DMS114 treated with DMSO at 0.1 percent for 48 hours (cell line): Measurements from ENCODE around the gene CNST.

ENCODE experiments used
- DNase-seq: peaks from one replicate; lab custom pipeline; 2025; ENCODE audit not compliant: unreplicated experiment; lab: John Stamatoyannopoulos, UW

CNST gene, protein sequence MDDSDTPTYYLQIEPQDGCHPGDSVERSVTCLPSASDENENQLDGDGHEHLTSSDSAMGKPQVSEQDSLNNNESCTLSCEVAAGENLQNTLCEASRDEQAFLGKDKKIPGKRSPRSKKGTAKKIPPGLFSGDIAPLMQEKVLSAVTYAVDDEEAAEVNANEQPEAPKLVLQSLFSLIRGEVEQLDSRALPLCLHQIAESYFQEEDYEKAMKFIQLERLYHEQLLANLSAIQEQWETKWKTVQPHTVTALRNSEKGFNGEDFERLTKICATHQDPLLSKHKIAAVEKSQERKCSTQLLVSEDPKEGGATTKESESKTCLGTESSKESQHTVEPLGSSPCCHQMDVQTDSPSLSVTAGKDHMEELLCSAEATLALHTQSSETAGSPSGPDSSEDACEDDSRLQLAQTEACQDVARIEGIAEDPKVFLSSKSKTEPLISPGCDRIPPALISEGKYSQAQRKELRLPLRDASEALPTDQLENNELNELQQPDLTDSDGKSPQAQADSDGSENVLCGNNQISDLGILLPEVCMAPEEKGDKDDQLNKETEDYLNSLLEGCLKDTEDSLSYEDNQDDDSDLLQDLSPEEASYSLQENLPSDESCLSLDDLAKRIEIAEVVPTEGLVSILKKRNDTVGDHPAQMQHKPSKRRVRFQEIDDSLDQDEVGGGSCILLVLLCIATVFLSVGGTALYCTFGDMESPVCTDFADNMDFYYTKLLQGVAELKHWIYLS

DNA sequence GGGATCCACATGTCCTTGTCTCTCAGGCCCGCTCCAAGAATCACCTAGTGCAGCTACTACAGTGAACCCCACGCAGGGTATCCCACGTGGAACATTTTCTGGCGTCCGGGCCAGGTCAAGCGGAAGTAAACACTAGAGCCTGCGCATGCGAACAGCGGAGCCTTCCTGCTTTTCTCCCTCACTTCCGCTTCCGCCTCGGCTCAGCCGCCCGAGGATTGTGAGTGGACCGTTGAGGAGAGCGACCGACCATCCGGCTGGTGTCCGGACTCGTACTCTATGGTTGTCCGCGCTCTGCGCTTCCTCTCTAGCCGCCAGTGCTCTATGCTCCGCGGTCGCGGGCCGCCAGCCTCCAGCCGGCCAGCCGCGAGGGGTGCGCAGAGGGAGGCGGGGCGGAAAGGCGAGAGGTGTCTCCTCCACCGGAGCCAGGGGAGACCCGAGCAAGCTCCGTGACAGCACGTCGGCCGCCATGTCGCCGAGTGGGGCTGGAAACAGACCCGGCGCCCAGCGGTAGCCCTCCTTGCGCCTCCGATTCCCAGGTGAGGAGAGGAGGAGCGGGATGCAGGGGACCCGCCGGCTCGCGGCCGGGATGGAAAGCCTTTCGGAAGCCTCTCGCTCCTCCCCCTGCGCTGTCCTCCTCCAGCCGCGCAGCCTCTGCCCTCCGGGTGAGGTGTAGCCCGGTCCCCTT is at the start of gene CNST, which contains the start of gene TFB2M:
Gene CNST, plus strand, starts transcription at position 329 of the 685 bp plus-strand sequence. CDS start 25,107 bp downstream, outside the sequence.
Gene TFB2M, minus strand, starts transcription at position 134 of the 685 bp plus-strand sequence. Its CDS starts 123 bp downstream, at position 11.
- peak; percentile 97 for DNase-seq

DNA sequence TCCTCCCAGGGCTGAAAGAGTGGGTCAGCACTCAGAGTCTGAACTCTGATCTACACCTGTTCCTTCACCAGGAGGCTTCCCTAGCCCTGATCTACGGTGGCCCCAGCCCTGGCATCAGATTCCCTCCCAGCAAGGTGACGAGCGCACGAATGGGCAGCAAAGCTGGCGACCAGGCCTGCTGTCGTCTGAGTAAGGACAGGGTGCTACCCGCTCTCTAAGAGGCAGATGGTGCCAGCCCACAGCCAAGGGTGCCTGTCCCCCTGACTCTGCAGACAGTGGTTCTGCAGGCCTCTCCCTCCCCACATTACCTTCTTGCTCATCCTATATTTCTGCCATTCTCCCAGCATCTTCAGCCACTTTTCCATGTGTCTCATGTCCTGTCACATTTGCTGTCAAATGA is 48.9 kb upstream of the CNST start:
- DNase-seq = no peak

DNA sequence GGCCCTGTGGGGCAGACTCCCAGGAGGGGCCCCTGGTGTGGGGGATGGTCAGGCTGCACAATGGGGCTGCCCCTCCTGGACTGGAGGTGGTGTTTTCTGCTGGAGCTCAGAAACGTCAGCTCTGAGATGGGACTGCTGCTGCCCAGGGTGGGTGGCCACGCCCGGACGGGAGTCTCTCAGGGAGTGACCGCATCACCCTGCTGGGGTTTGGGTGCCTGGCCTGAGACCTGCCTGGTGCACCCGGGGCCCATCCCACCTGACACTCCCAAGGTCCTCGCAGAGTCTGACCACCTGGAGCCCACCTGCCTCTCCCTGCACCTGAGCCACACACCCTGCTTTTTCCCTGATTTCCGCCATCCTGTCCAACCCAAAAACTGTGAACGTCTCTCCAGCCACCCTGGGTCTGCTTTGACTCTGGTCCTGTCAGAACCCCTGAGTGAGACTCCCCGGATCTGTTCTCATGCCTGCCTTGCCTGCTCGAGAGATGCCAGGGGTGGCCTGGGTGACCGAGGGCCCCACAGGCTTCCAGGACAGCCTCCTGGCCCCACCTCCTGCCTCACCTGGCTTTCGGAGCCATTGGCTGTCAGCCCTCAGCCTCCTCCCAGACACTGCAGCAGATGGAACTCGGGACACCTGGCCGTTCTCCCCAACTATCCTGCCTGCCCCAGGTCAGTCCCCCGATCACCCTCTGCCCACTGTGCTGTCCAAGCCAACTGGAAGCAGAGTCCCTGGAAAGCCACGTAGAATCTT is 47.6 kb upstream of the CNST start:
- DNase-seq = no peak

DNA sequence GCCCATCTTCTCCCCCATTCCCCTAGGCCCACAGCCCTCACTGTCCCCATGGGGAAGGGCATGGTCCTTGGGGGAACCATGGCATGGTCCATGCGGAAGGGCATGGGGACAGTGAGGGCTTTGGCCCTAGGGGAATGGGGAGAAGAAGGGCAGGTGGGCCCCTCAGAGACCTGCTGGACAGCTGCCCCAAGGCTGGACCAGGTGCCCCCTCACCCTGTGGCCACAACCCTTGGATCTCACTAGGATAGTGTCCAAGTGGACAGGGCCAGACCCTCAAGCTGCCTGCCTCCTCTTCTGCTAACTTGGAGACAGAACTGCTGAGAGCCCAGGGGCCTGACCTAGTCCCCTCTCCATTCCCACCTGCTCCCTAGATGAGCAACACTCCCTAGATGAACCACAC is 46.7 kb upstream of the CNST start:
- no peak for DNase-seq

DNA sequence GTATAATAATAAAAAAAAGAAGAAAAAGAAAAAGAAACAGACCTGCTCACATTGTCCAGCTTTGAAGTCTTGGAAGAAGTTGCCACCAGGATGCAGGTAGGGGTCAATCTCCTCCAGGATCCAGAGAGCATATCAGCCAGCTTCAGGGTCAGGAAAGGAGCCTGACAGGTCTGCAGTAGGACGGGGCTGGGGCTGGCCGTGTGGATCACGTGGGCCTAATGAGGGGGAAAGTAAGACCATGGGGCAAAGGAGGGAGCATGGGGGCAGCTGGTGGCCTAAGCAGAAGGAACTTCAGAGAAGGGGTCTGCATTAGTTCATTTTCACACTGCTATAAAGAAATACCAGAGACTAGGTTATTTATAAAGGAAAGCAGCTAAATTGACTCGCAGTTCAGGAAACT is 39.9 kb upstream of the CNST start:
- DNase-seq = no peak

DNA sequence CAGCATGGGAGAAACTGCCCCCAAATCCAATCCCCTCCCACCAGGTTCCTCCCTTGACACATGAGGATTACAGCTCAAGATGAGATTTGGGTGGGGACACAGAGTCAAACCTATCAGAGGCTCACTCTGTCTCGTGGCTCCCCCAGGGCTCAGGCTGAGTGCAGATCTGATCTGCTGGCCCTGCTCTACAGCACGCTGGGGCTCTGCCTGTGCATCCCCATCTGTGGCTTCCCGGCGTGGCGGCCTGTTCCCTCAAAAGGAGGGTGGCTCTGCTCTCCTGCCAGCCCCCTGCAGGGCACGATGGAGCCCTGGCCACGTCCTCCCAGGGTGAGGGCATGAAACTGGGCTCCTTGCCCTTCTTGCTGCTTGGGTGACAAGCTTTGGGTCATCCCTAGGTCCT is 39.3 kb upstream of the CNST start:
- no peak for DNase-seq

DNA sequence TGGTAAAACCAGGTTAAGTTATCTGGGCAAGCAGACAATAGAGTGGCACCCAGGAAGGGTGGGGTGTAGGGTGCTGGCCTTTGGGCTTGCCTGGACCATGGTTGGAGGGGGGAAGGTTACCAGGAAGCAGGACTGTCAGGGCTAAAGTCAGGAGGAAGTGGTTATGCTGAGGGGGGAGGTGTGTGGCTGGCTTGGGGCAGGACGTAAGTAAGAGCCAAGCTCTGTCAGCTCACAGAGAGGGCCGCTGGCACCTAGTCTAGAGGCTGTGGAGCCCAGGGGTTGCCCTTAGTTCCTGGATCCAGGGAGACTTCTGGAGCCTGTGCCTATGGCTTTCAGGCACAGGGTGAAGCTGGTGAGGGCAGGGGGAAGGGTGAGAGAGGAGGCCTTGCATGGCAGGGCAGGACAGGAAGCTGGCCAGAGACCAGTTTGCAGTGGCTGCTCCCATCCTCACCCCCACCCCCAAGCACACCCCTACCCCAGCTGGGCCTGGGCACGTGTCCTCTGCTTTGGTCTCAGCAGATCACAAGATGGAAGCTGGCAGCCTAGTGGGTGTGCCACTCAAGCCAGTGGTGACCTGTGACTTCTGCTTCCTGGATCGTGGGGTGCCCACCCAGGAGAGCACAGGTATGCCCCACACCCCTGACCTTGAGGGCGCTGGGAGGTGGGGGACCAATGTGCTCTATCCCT is 38.7 kb upstream of the CNST start:
- DNase-seq = no peak

DNA sequence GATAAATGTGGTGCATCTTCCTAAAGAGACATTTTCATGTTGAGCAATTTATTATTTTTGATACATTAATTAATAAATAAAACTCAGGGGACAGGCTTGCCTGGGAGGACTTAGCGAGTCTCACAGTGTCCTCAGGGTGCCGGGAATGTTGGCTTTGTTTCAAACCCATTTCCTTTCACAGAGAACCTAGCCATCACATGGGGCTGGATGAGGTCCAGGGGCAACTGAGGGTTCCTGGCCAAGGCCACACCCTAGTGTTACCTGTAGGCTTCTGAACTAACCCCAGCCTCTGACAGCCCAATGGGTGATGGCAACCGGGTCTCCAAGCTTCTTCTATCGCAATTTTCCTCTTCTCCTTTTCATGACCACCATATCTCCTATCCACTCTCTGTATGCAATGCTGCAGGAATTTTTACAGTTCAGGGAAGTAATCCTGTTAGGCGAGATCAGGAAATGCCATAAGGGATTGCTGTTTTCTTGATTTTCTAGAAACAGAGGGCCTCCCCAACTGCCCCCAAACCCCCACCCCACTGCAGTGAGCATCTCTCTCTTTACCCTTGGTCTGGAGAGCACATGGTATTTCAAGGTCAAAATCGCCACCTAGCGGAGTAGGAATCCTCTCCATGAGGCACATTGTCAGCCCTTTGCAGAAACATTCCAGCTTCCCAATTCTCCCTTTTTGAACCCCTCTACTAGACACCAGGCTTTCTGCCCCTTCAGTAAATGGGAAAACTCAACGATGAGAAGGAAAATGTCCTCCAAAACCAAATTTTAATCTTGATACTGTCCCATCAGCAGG is 37.1 kb upstream of the CNST start:
- DNase-seq = no peak

DNA sequence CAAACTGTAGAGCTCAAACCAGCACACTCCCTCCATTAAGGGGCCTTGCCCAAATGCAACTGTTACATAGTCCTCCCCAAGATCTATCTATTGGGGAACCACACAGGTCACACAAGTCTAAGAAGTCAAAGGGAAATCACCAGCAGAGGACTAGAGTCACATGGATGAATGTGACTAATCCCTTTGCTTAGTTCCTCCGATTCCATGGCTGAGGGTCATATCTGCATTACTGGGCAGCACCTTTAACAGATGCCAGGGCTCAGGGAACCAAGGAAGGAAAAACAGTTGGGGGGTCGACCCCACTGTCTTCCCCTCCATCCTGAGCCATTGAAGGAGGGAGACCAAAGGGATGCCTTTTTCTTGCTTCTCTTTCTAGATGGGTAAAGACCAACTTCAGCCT is 35.8 kb upstream of the CNST start:
- DNase-seq = no peak

DNA sequence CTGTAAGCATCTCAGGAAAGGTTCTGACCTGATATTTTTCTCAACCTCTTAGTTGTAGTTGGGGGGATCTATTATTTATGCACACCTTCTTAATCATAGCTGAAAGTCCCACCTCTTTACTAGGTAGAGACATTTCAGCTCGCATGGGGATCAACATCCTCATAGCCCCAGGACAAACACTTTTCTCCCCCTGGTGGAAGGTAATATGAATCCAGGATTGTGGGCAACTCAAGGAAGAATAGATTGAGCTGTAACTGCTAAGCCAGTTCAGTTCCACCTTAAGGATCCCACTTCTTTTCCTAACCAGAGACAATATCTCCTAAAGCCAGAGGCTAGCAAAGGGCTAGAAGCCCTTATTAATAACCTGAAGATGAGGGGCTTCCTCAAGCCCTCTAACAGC is 33.7 kb upstream of the CNST start:
- no peak for DNase-seq

DNA sequence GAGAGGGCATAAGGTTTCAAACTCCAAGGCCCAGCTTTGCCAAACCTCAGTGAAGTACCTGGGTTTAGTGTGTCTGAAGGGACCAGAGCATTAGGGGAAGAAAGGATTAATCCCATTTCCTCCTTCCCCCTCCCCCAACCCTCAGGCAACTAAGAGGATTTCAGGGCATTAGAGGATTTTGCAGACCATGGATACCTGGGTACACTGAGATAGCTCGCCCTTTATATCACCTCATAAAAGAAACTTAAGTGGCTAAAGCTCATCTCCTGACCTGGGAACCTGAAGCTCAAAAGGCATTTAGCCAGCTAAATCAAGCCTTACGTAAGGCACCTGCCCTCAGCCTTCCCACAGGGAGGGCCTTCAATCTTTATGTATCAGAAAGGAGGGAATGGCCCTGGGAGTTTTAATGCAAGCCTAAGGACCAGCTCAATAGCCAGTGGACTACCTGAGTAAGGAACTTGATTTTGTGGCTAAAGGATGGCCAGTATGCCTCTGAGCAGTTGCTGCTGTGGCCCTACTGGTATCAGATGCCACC is 32.8 kb upstream of the CNST start:
- DNase-seq = no peak

DNA sequence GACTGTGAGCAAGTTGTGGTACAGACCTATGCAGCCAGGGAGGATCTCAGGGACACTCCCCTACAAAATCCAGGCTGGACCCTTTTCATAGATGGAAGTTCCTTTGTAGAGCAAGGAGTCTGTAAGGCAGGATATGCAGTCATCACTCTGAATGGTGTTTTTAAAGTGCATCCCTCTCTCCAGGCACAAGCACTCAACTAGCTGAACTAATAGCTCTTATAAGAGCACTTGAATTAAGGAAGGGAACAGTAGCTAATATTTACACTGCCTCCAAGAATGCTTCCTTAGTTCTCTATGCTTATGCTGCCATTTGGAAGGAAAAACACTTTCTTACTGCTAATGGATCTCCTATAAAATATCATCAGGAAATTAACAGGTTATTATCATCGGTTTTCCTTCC is 32.1 kb upstream of the CNST start:
- DNase-seq = no peak

DNA sequence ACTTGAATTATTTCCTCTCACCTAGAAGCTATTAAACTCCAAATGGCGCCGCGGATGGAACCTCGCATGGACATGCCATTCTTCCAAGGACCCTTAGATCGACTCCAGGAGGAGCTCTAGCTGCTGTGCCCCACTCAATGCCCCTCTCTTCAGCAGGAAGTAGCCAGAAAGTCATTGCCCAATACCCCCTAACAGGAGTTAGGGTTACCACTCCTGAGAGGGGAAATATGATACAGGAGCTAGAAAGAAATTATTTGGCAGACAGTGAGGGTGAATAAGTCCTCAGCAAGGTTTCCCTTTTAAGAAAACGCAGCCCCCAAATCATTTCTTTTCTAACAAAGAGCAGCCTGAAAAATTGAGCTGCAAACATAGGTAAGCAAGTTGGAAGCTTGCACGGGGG is 28.8 kb upstream of the CNST start:
- DNase-seq = no peak

DNA sequence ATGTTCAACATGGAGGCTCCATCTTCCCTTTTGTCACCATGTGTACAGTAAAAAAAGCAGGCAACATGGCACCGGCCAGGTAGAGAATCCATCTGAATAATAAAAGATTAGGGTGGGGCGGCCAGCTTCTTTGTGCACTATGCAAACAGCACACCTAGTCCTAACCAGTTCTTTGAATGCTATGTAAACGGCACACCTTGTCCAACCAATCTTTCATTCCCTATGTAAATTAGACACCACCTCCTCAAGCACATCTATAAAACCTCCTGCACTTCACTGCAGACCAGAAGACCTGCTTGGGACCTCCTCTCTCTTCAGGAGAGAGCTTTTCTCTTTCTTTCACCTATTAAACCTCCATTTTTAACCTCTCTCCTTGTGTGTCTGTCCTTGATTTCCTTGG is 28.4 kb upstream of the CNST start:
- DNase-seq = no peak

DNA sequence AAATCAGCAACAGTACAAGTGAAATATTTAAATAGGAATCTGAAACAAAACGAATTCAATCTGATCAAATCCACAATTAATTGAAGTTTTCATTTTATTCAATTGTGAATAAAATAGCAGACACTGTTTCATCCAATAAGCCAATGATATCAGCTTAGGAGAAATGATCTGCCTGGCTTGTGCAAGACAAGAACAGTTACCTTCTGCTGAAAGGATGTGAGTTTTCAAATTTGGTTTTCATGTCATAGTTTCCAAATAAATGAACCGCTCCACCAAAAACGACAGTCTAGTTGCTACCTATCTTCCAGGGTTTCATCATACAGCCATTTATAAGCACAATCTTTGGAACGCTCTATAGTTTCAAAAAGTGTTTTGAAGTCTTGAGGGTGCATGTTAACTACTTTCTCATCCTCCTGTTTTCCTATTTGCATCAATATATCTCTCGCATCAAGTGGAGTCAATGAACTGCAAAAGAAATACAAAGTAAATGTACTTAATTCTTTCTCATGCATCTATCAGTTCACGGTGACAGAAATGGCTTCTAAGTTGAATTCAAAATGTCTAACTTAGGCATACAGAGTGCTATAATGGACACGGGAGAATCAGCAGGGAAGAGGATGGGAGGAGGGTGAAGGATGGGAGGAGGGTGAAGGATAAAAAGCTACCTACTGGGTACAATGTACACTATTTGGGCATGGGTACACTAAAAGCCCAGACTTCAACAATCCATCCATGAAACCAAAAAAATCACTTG is 25.3 kb upstream of the CNST start:
- no peak for DNase-seq

DNA sequence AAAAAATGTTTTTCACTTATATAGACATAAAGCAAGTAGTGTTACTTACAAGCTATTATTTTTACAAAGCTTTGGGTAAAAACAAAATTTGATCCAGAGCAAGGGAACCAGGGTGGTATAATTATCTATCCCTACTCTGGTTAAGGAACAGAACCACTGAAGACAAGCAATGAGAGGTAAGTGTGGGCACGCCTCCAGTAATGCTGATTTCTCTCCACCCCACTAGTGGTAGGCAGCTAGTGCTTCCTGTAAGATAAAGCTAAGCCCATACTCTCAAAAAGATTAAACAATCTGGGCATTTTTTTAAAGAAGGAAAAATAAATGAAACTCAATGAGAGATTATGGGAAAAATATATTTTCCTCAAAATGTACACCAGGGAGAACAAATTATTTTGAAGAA is 22.3 kb upstream of the CNST start:
- DNase-seq = no peak

DNA sequence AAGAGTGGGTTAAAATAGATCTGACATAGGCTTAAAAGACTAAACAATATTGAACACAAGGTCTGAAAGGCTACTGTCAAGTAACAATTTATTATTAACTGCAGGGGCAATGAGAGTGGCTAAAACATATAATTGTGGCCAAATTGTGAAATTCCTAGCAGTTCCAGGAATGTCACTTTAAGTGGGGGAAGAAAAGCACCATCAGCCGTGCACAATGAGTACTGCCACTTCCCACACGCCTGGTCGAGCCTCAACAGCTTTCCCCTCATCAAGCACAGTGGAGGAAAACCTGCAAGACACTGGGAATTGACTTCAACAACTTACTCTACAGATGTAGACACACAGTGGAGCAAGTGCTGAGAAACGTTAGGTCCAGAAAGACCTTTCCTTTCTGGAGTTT is 16.6 kb upstream of the CNST start:
- no peak for DNase-seq

DNA sequence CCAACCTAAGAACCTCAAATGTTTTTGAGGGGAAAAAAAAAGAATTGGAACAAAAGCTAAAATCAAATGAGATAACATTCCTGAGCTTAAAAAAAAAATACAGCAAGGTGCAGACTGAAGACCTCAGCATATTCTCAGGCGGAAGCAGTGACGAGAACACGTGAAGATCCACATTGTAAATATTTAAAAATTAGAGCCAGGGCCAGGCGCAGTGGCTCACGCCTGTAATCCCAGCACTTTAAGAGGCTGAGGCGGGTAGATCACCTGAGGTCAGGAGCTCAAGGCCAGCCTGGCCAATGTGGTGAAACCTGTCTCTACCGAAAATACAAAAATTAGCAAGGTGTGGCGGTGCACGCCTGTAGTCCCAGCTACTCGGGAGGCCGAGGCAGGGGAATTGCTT is 15.9 kb upstream of the CNST start:
- no peak for DNase-seq

DNA sequence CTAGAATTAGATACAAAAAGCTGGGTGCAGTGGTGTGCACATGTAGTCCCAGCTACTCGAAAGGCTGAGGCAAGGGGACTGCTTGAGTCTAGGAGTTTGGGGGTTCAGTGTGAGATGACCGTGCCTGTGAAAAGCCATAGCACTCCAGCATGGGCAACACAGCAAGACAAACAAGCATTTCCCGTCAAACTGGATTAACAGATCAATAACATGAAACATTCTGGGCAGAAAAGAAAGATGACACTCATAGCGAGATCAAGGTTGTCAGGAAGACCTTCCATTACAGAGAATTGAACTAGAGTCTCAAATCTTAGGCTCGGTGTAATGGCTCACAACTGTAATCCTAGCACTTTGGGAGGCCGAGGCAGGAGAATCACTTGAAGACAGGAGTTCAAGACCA is 14.1 kb upstream of the CNST start:
- DNase-seq = no peak
